Measurements from ENCODE around the gene VRK1.

VRK1 gene

GRCh38 chr14:96796851-96797581 lies at the start of gene VRK1:
Gene VRK1, plus strand, starts transcription at chr14:96797382. Its CDS starts 36,090 bp downstream, at chr14:96833472.
- DNase-seq (ENCODE audit: extremely low read depth, low read depth) = peak; percentile 80
- TF ChIP-seq CTCF (IDR thresholded peaks at IDR 0.05; ENCODE audit: low read depth, low read length) = no peak

- no peak for DNase-seq (ENCODE audit: extremely low read depth, low read depth)
- TF ChIP-seq CTCF (IDR thresholded peaks at IDR 0.05; ENCODE audit: low read depth, low read length) = no peak
These were observed 49.6 kb upstream of the VRK1 start for GRCh38 chr14:96747608-96748007.

- no peak for TF ChIP-seq CTCF (IDR thresholded peaks at IDR 0.05; ENCODE audit: low read depth, low read length)
- no peak for DNase-seq (ENCODE audit: extremely low read depth, low read depth)
These were observed 48.8 kb upstream of the VRK1 start for GRCh38 chr14:96748362-96748761.

- no peak for DNase-seq (ENCODE audit: extremely low read depth, low read depth)
- TF ChIP-seq CTCF (IDR thresholded peaks at IDR 0.05; ENCODE audit: low read depth, low read length) = no peak
These were observed 45.7 kb upstream of the VRK1 start for GRCh38 chr14:96751505-96751904.

- no peak for DNase-seq (ENCODE audit: extremely low read depth, low read depth)
- no peak for TF ChIP-seq CTCF (IDR thresholded peaks at IDR 0.05; ENCODE audit: low read depth, low read length)
These were observed 45.1 kb upstream of the VRK1 start for GRCh38 chr14:96752125-96752524.

- no peak for DNase-seq (ENCODE audit: extremely low read depth, low read depth)
- no peak for TF ChIP-seq CTCF (IDR thresholded peaks at IDR 0.05; ENCODE audit: low read depth, low read length)
These were observed 44.6 kb upstream of the VRK1 start for GRCh38 chr14:96752594-96752993.

- TF ChIP-seq CTCF (IDR thresholded peaks at IDR 0.05; ENCODE audit: low read depth, low read length) = no peak
- DNase-seq (ENCODE audit: extremely low read depth, low read depth) = no peak
These were observed 42.9 kb upstream of the VRK1 start for GRCh38 chr14:96754162-96754844.

Data from AG09319 (cell line).